ENCODE data around the gene IMPG2. TPM values are rescaled to one million over a fixed set of nuclear protein-coding genes. Genes with fewer than 3 reads are reported as not detected.

IMPG2 gene
- total RNA-seq, 1 experiment from 2014 or later: 0.04 TPM

DNA sequence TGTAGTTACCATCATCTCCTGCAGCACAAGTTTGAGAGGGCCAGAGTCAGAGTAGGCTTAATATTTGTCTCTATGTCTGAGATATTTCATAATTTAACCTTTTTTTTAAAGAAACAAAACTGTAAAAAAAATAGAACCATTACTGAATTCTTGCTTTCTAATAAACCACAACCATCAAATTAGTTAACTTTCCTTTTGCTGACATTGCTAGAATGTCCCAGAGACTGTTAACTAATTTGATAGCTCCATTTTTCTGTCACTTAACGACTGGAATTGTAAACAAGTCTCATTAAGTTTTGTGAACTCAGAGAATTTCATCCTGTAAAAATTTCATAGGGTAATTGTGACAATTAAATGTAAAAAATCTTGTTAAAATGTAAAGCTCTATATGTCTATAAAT is 35.6 kb downstream of the IMPG2 start:
- no peaks in the 10 kb centered on the region for H3K23me2 ChIP-seq (ENCODE audit: insufficient read length, low read depth, low read length, poor library complexity, severe bottlenecking)
- no CpG with 5 or more reads among the region's 1 CpG for WGBS (ENCODE audit: extremely low coverage, insufficient read length, low lambda C conversion rate)
- TF ChIP-seq, protein P1, sequence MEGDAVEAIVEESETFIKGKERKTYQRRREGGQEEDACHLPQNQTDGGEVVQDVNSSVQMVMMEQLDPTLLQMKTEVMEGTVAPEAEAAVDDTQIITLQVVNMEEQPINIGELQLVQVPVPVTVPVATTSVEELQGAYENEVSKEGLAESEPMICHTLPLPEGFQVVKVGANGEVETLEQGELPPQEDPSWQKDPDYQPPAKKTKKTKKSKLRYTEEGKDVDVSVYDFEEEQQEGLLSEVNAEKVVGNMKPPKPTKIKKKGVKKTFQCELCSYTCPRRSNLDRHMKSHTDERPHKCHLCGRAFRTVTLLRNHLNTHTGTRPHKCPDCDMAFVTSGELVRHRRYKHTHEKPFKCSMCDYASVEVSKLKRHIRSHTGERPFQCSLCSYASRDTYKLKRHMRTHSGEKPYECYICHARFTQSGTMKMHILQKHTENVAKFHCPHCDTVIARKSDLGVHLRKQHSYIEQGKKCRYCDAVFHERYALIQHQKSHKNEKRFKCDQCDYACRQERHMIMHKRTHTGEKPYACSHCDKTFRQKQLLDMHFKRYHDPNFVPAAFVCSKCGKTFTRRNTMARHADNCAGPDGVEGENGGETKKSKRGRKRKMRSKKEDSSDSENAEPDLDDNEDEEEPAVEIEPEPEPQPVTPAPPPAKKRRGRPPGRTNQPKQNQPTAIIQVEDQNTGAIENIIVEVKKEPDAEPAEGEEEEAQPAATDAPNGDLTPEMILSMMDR (conservative IDR thresholded peaks at IDR 0.05): no peak

More for the DNA sequence above, 35.6 kb downstream of the IMPG2 start:
- Mint-ChIP-seq H3K9me3 (no peaks in the 10 kb centered on the region), H3K36me3 (ENCODE audit: insufficient read depth in 1 of 3, low read depth in 3 of 3) (no peaks in the 10 kb centered on the region), H3K4me1 (peaks cover 3 to 7% of the 10 kb centered on the region in 2 experiments), H3K4me3 (no peak overlapping the region), H3K27ac (no peak overlapping the region), H3K27me3 (ENCODE audit: low read depth) (no peaks in the 10 kb centered on the region; the same call in 1 of the 2 replicates)
- Histone ChIP-seq H3K23ac (ENCODE audit: insufficient read length, low read depth, low read length) (no peak overlapping the region), H4K91ac (ENCODE audit: insufficient read length, low read depth, low read length) (no peak overlapping the region), H3K4ac (ENCODE audit: low read depth, low read length) (no peak overlapping the region), H3K9me3 (ENCODE audit: control insufficient read depth, low read depth, low read length) (no peaks in the 10 kb centered on the region), H3K27ac (ENCODE audit: insufficient read length, low read depth, low read length) (no peak overlapping the region), H3K79me1 (ENCODE audit: insufficient read depth, low read depth, low read length, poor library complexity, severe bottlenecking) (no peaks in the 10 kb centered on the region), H3K14ac (ENCODE audit: insufficient read depth, low read length) (no peak overlapping the region), H2BK15ac (ENCODE audit: low read depth, low read length) (no peak overlapping the region), H2BK5ac (ENCODE audit: insufficient read length, low read length) (no peak overlapping the region), H3K4me1 (ENCODE audit: insufficient read depth, low read length) (no peaks in the 10 kb centered on the region), H2BK12ac (ENCODE audit: insufficient read length, low read depth, low read length) (no peak overlapping the region), H2BK120ac (ENCODE audit: low read depth, low read length, poor library complexity, severe bottlenecking) (no peak overlapping the region), H2AK5ac (ENCODE audit: insufficient read length, low read length) (no peak overlapping the region), H3K9ac (ENCODE audit: extremely low read depth, insufficient read length, low read length) (no peak overlapping the region), H3K56ac (ENCODE audit: insufficient read length, low read depth, low read length) (no peak overlapping the region), H4K20me1 (ENCODE audit: control insufficient read depth, insufficient read depth, insufficient read length) (no peaks in the 10 kb centered on the region), H4K5ac (ENCODE audit: insufficient read length, low read depth, low read length) (no peak overlapping the region), H3K27me3 (ENCODE audit: insufficient read depth, low read length) (no peaks in the 10 kb centered on the region), H3K79me2 (ENCODE audit: insufficient read depth, low read length) (no peaks in the 10 kb centered on the region), H3K4me2 (ENCODE audit: insufficient read depth, insufficient read length, low read length) (no peak overlapping the region), H4K8ac (replicated peaks; ENCODE audit: insufficient read length, low read depth, low read length) (no peak overlapping the region), H3T11ph (ENCODE audit: low read length) (no peak overlapping the region), H3K18ac (ENCODE audit: insufficient read length, low read depth, low read length) (no peak overlapping the region), H2BK20ac (ENCODE audit: low read depth, low read length, poor library complexity, severe bottlenecking) (no peak overlapping the region), H2AFZ (ENCODE audit: low read length) (no peak overlapping the region)
- DNase-seq: no peak

Data from H9 (cell line).